CD14-positive monocyte (primary cell): ENCODE data around the gene DENND2D. TPM values are rescaled to one million over a fixed set of nuclear protein-coding genes. Genes with fewer than 3 reads are reported as not detected.

ENCODE experiments used
- DNase-seq, 3 donors: peaks; one replicate each; pipeline ENCODE4 v3.0.0-alpha.2; 2011 to 2022
- H2AFZ ChIP-seq: 2 replicates; pipeline ENCODE4 v1.6.0; 2012; ENCODE audit warnings: mild to moderate bottlenecking, low read depth, low read length, inconsistent platforms; ENCODE audit not compliant: insufficient read depth, poor library complexity, severe bottlenecking
- H3K27ac ChIP-seq, 2 donors: 1 replicate in 1 of 2; 2 replicates in 1 of 2; pipeline ENCODE4 v1.5.1; 2012 to 2013; ENCODE audit warnings: low read length in 2 of 2, control low read depth in 1 of 2, inconsistent platforms in 1 of 2, low read depth in 1 of 2, mild to moderate bottlenecking in 1 of 2
- H3K27me3 ChIP-seq, 2 donors: one replicate each; pipeline versions ENCODE4 v1.6.0 to v1.6.1; 2011 to 2013; ENCODE audit warnings: low read length in 2 of 2; ENCODE audit not compliant: control insufficient read depth in 2 of 2, insufficient read depth in 2 of 2
- H3K36me3 ChIP-seq, 2 donors: replicated peaks in 1 of 2; 1 replicate in 1 of 2; 2 replicates in 1 of 2; pipeline versions ENCODE4 v1.5.1 to v1.6.1; 2012 to 2013; ENCODE audit warnings: low read length in 2 of 2, control low read depth in 1 of 2, inconsistent platforms in 1 of 2, mild to moderate bottlenecking in 1 of 2; ENCODE audit not compliant: insufficient read depth in 2 of 2, control insufficient read depth in 1 of 2
- H3K4me1 ChIP-seq, 2 donors: 1 replicate in 1 of 2; 2 replicates in 1 of 2; pipeline versions ENCODE4 v1.5.1 to v1.6.1; 2012 to 2013; ENCODE audit warnings: low read length in 2 of 2, control low read depth in 1 of 2, inconsistent platforms in 1 of 2, mild to moderate bottlenecking in 1 of 2, moderate library complexity in 1 of 2; ENCODE audit not compliant: insufficient read depth in 2 of 2, control insufficient read depth in 1 of 2
- H3K4me2 ChIP-seq: replicated peaks from 2 replicates; pipeline ENCODE3; 2012; ENCODE audit warnings: low read length, moderate library complexity, mild to moderate bottlenecking; ENCODE audit not compliant: poor library complexity, severe bottlenecking; ENCODE audit errors: extremely low read depth
- H3K4me3 ChIP-seq, 3 experiments: fragments of 200-600 bp in 1 of 3; sonication (generic) in 1 of 3; replicated peaks in 1 of 3; 1 replicate in 2 of 3; 2 replicates in 1 of 3; pipeline ENCODE4 v1.5.1; 2011 to 2013; ENCODE audit warnings: low read length in 3 of 3, mild to moderate bottlenecking in 3 of 3, control low read depth in 2 of 3, low read depth in 2 of 3, inconsistent platforms in 1 of 3, moderate library complexity in 1 of 3
- H3K79me2 ChIP-seq: 2 replicates; pipeline ENCODE4 v1.6.0; 2012; ENCODE audit warnings: mild to moderate bottlenecking, control low read depth, inconsistent platforms, low read length, moderate library complexity; ENCODE audit not compliant: insufficient read depth
- H3K9ac ChIP-seq: 2 replicates; pipeline ENCODE4 v1.6.0; 2017; ENCODE audit warnings: low read length, mild to moderate bottlenecking; ENCODE audit not compliant: insufficient read depth, poor library complexity, severe bottlenecking
- H3K9me3 ChIP-seq, 2 donors: replicated peaks in 1 of 2; 1 replicate in 1 of 2; 2 replicates in 1 of 2; pipeline versions ENCODE4 v1.5.1 to v1.6.1; 2012 to 2013; ENCODE audit warnings: low read length in 2 of 2, control low read depth in 1 of 2; ENCODE audit not compliant: control insufficient read depth in 1 of 2, insufficient read depth in 1 of 2
- H4K20me1 ChIP-seq: 2 replicates; pipeline ENCODE4 v1.6.0; 2012; ENCODE audit warnings: mild to moderate bottlenecking, low read length, control low read depth, moderate library complexity; ENCODE audit not compliant: insufficient read depth
- H3K27ac Mint-ChIP-seq, 7 donors: one replicate each; pipeline ENCODE4 v1.8.0; 2020; ENCODE audit warnings: mild to moderate bottlenecking in 7 of 7, mixed read lengths in 7 of 7, moderate library complexity in 6 of 7, inconsistent platforms in 2 of 7
- H3K27me3 Mint-ChIP-seq, 3 donors: one replicate each; pipeline ENCODE4 v1.8.0; 2021 to 2022; ENCODE audit warnings: low read depth in 3 of 3, mild to moderate bottlenecking in 3 of 3, mixed read lengths in 3 of 3, moderate library complexity in 3 of 3, inconsistent platforms in 1 of 3
- H3K36me3 Mint-ChIP-seq, 2 donors: one replicate each; pipeline ENCODE4 v1.8.0; 2020; ENCODE audit warnings: mixed read lengths in 2 of 2, inconsistent platforms in 1 of 2, mild to moderate bottlenecking in 1 of 2
- H3K4me1 Mint-ChIP-seq: one replicate; pipeline ENCODE4 v1.8.0; 2020; ENCODE audit warnings: mild to moderate bottlenecking, mixed read lengths
- H3K4me3 Mint-ChIP-seq, 2 donors: one replicate each; pipeline ENCODE4 v1.8.0; 2020; ENCODE audit warnings: mild to moderate bottlenecking in 2 of 2, mixed read lengths in 2 of 2, moderate library complexity in 1 of 2
- H3K9me3 Mint-ChIP-seq, 7 donors: one replicate each; pipeline ENCODE4 v1.8.0; 2020 to 2022; ENCODE audit warnings: mixed read lengths in 7 of 7, mild to moderate bottlenecking in 6 of 7, moderate library complexity in 6 of 7, inconsistent platforms in 2 of 7
- CTCF ChIP-seq: fragments of 200-600 bp; IDR thresholded peaks from one replicate; pipeline ENCODE4 v1.8.0; 2022; ENCODE audit warnings: antibody characterized with exemption, mild to moderate bottlenecking
- WGBS: methylation state at CpG from one replicate; pipeline ENCODE4 v1.1.5; 2013; ENCODE audit warnings: missing lambda C conversion rate; ENCODE audit not compliant: insufficient coverage; 5-methylcytosine and 5-hydroxymethylcytosine counted together
- intact Hi-C, 2 donors: fragments of 100-400 bp; cut with micrococcal nuclease; formaldehyde crosslinking; loops; one replicate each; pipeline versions ENCODE4 v1.15.0 to v1.15.1; 2023
- polyA plus RNA-seq, 3 donors: library from polyadenylated mRNA; depleted of rRNA in 1 of 3; unstranded in 2 of 3; stranded (reverse) in 1 of 3; fragments of 300-500 nt in 2 of 3; fragments of >200 nt in 1 of 3; fragmentation: Illumina TruSeq in 2 of 3; gene quantifications; 1 replicate in 2 of 3; 2 replicates in 1 of 3; pipeline ENCODE4 v1.2.3, GENCODE V29; 2012 to 2021

Gene DENND2D
- polyA plus RNA-seq, 3 donors, result 19.1 to 24.0 (median 22.4) TPM

- no peak for DNase-seq
- Mint-ChIP-seq H3K36me3 (peaks cover 60 to 73% of the 10 kb centered on the region in 2 donors), H3K4me3 (no peak overlapping the region), H3K27ac (no peak overlapping the region), H3K9me3 (peaks cover 0 to 2% (median 0%) of the 10 kb centered on the region in 7 donors), H3K4me1 (no peaks in the 10 kb centered on the region), H3K27me3 (no peaks in the 10 kb centered on the region)
- no peak overlapping the region for H3K4me2 ChIP-seq
- TF ChIP-seq CTCF, result no peak
- H3K4me1 ChIP-seq, result no peaks in the 10 kb centered on the region
- H4K20me1 ChIP-seq, result peaks cover 76% of the 10 kb centered on the region
- H3K36me3 ChIP-seq, result peaks cover 78 to 91% of the 10 kb centered on the region in 2 donors
- 100% methylated on average over 1 of the region's 4 CpGs for WGBS
- no peak overlapping the region for H2AFZ ChIP-seq
- intact Hi-C loops, result no loop called here
- no peak overlapping the region for H3K4me3 ChIP-seq
- H3K27ac ChIP-seq, result no peak overlapping the region
- H3K9ac ChIP-seq, result no peak overlapping the region
- H3K27me3 ChIP-seq, result no peaks in the 10 kb centered on the region
- no peaks in the 10 kb centered on the region for H3K9me3 ChIP-seq
- peaks cover 44% of the 10 kb centered on the region for H3K79me2 ChIP-seq
Measured at GRCh38 chr1:111163363-111163762, 37.1 kb downstream of the DENND2D start.

- H3K9me3 ChIP-seq, result no peaks in the 10 kb centered on the region
- H3K4me2 ChIP-seq, result no peak overlapping the region
- Mint-ChIP-seq H3K36me3 (peaks cover 56 to 67% of the 10 kb centered on the region in 2 donors), H3K27me3 (no peaks in the 10 kb centered on the region), H3K4me3 (no peak overlapping the region), H3K4me1 (no peaks in the 10 kb centered on the region), H3K9me3 (no peaks in the 10 kb centered on the region), H3K27ac (peak overlapping the region in 2 of 7 donors; percentile 13 to 59)
- H3K4me3 ChIP-seq, result no peak overlapping the region
- peaks cover 78 to 87% of the 10 kb centered on the region in 2 donors for H3K36me3 ChIP-seq
- no CpG with 5 or more reads among the region's 2 CpGs for WGBS
- intact Hi-C loops, result no loop called here
- TF ChIP-seq CTCF, result no peak
- H4K20me1 ChIP-seq, result peaks cover 85% of the 10 kb centered on the region
- H3K4me1 ChIP-seq, result no peaks in the 10 kb centered on the region
- H3K27me3 ChIP-seq, result no peaks in the 10 kb centered on the region
- H2AFZ ChIP-seq, result no peak overlapping the region
- DNase-seq, result no peak
- H3K9ac ChIP-seq, result no peak overlapping the region
- no peak overlapping the region for H3K27ac ChIP-seq
- H3K79me2 ChIP-seq, result peaks cover 44% of the 10 kb centered on the region
Measured at GRCh38 chr1:111162488-111162880, 38.0 kb downstream of the DENND2D start.
